Fibroblast of lung (primary cell): ENCODE data around the gene FBLN1.

ENCODE experiments used
- CTCF ChIP-seq, 2 donors: IDR thresholded peaks in 1 of 2; conservative IDR thresholded peaks in 1 of 2; 1 replicate in 1 of 2; 2 replicates in 1 of 2; pipeline ENCODE4 v1.5.1; 2011 to 2012; ENCODE audit warnings: low read length in 2 of 2, control low read depth in 1 of 2, inconsistent platforms in 1 of 2, low read depth in 1 of 2, mild to moderate bottlenecking in 1 of 2
- EZH2 ChIP-seq: IDR thresholded peaks from 2 replicates; pipeline ENCODE4 v1.5.1; 2012; ENCODE audit warnings: low read length, control low read depth, mild to moderate bottlenecking; ENCODE audit errors: missing control alignments

DNA sequence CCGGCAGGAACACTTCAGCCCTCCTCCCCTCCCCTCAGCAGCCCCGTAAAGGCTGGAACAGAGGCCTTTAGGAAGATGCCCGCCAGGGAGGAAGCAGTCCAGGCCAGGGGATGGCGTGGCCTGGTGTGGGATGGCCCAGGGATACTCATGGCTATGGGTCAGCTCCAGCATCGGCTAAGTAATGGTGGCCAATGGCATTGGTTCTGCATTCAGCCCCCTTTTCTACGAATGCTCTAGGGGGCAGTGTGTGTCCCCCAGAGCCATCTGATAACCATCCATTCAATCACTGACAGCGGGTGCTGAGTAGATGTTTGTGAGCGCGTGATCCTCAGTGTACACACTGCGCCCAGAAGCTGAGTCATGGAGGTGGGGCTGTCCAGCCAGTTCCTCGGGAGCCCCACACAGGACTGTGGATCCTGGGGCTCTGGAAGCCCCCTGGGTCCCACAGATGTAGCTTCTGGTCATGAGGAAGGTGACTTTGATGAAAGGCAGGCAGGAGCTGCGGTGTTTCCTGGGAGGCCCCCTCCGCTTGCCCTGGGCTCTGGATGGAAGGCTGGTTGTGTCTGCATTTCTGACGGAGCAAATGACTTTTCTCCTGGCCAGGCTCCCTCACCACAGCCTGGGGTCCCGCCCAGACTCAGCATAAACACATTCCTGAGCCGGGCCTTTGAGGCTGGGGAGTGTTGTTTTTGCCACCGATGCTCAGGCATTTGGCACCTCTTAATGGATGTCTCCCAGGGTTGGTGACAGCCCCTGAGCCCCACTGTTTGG lies 46.5 kb downstream of the FBLN1 start:
- TF ChIP-seq CTCF (conservative IDR thresholded peaks at IDR 0.05 in 1 of 2, IDR thresholded peaks at IDR 0.05 in 1 of 2; ENCODE audit: low read depth in 1 of 2, low read length in 2 of 2) (peak; percentile 54 to 75), EZH2 (no peak)
